ENCODE results near the gene CTNNA2.

- no peak for TF ChIP-seq FOXM1 (IDR thresholded peaks at IDR 0.05; ENCODE audit: borderline replicate concordance, low read depth)
- no peak for TF ChIP-seq MAX (IDR thresholded peaks at IDR 0.05)
- no peak for TF ChIP-seq ZBTB7A (IDR thresholded peaks at IDR 0.05; ENCODE audit: low read depth)
- no peak for TF ChIP-seq TAF1 (IDR thresholded peaks at IDR 0.05; ENCODE audit: low read depth)
- TF ChIP-seq TCF12 (IDR thresholded peaks at IDR 0.05; ENCODE audit: low read depth) = no peak
- no peak for TF ChIP-seq USF1 (IDR thresholded peaks at IDR 0.05)
- TF ChIP-seq NFIC (IDR thresholded peaks at IDR 0.05) = no peak
- no peak for TF ChIP-seq REST (IDR thresholded peaks at IDR 0.05; ENCODE audit: low read depth)
- no peak for TF ChIP-seq RAD21 (IDR thresholded peaks at IDR 0.05; ENCODE audit: low read depth)
- TF ChIP-seq EP300 (IDR thresholded peaks at IDR 0.05; ENCODE audit: borderline replicate concordance) = no peak
- no peak for TF ChIP-seq YY1 (IDR thresholded peaks at IDR 0.05; ENCODE audit: low read depth)
- no peak for TF ChIP-seq CEBPB (IDR thresholded peaks at IDR 0.05)
- TF ChIP-seq EGR1 (IDR thresholded peaks at IDR 0.05) = no peak
Observed at GRCh38 chr2:80403081-80403480, 890.2 kb downstream of the CTNNA2 start.
